Measurements from ENCODE around the gene NTN4.

- TF ChIP-seq, protein P1, sequence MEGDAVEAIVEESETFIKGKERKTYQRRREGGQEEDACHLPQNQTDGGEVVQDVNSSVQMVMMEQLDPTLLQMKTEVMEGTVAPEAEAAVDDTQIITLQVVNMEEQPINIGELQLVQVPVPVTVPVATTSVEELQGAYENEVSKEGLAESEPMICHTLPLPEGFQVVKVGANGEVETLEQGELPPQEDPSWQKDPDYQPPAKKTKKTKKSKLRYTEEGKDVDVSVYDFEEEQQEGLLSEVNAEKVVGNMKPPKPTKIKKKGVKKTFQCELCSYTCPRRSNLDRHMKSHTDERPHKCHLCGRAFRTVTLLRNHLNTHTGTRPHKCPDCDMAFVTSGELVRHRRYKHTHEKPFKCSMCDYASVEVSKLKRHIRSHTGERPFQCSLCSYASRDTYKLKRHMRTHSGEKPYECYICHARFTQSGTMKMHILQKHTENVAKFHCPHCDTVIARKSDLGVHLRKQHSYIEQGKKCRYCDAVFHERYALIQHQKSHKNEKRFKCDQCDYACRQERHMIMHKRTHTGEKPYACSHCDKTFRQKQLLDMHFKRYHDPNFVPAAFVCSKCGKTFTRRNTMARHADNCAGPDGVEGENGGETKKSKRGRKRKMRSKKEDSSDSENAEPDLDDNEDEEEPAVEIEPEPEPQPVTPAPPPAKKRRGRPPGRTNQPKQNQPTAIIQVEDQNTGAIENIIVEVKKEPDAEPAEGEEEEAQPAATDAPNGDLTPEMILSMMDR (IDR thresholded peaks at IDR 0.05): no peak
- TF ChIP-seq POLR2AphosphoS5 (IDR thresholded peaks at IDR 0.05) (no peak), POLR2A (IDR thresholded peaks at IDR 0.05) (no peak), EP300 (IDR thresholded peaks at IDR 0.05) (no peak)
Measured at GRCh38 chr12:95613021-95613420, 177.5 kb downstream of the NTN4 start.
